Progenitor cell of endocrine pancreas (in vitro differentiated cells): ENCODE measurements around the gene POU6F1. TPM values are rescaled to one million over a fixed set of nuclear protein-coding genes. Genes with fewer than 3 reads are reported as not detected.

Experiments
- DNase-seq: peaks from one replicate; pipeline ENCODE4 v3.0.0; 2021; ENCODE audit warnings: low spot score; ENCODE audit not compliant: unreplicated experiment
- H3K27ac Mint-ChIP-seq: 2 replicates; pipeline ENCODE4 v1.8.0; 2021; ENCODE audit warnings: mild to moderate bottlenecking, moderate library complexity, mixed read lengths
- H3K27me3 Mint-ChIP-seq: 2 replicates; pipeline ENCODE4 v1.8.0; 2021; ENCODE audit warnings: mixed read lengths
- H3K36me3 Mint-ChIP-seq: 2 replicates; pipeline ENCODE4 v1.8.0; 2022; ENCODE audit warnings: mixed read lengths; ENCODE audit not compliant: insufficient read depth
- H3K4me1 Mint-ChIP-seq: 2 replicates; pipeline ENCODE4 v1.8.0; 2021; ENCODE audit warnings: low read depth, mixed read lengths
- H3K4me3 Mint-ChIP-seq: 2 replicates; pipeline ENCODE4 v1.8.0; 2021; ENCODE audit warnings: low read depth, mild to moderate bottlenecking, moderate library complexity, mixed read lengths
- H3K9me3 Mint-ChIP-seq: 2 replicates; pipeline ENCODE4 v1.8.0; 2021; ENCODE audit warnings: low read depth, mixed read lengths
- CTCF ChIP-seq: fragments of 200-600 bp; sonication (generic); IDR thresholded peaks from one replicate; pipeline ENCODE4 v1.5.0; 2021; ENCODE audit warnings: antibody characterized with exemption, mild to moderate bottlenecking; ENCODE audit not compliant: unreplicated experiment
- total RNA-seq: library from RNA; stranded (reverse); gene quantifications from 2 replicates; pipeline ENCODE4 v1.2.1, GENCODE V29; 2021

POU6F1 gene
- total RNA-seq, 1 donor from 2014 or later, result 8.2 TPM

GRCh38 chr12:51218607-51219161 is 822 bp upstream of the POU6F1 start:
- peak; percentile 20 for TF ChIP-seq CTCF
- peak; percentile 15 for DNase-seq
- H3K4me3 Mint-ChIP-seq, result peak overlapping the region; percentile 66
- H3K27me3 Mint-ChIP-seq, result no peaks in the 10 kb centered on the region
- H3K27ac Mint-ChIP-seq, result peak overlapping the region; percentile 96
- no peaks in the 10 kb centered on the region for H3K9me3 Mint-ChIP-seq
- peaks cover 12% of the 10 kb centered on the region for H3K4me1 Mint-ChIP-seq
- no peaks in the 10 kb centered on the region for H3K36me3 Mint-ChIP-seq

- H3K9me3 Mint-ChIP-seq, result no peaks in the 10 kb centered on the region
- peak; percentile 52 for DNase-seq
- no peaks in the 10 kb centered on the region for H3K27me3 Mint-ChIP-seq
- peaks cover 12% of the 10 kb centered on the region for H3K4me1 Mint-ChIP-seq
- H3K27ac Mint-ChIP-seq, result no peak overlapping the region
- TF ChIP-seq CTCF, result peak; percentile 42
- H3K36me3 Mint-ChIP-seq, result no peaks in the 10 kb centered on the region
- H3K4me3 Mint-ChIP-seq, result peak overlapping the region; percentile 76
Observed at GRCh38 chr12:51217133-51217967, 512 bp downstream of the POU6F1 start.

- Mint-ChIP-seq H3K27me3 (no peaks in the 10 kb centered on the region), H3K36me3 (no peaks in the 10 kb centered on the region), H3K4me1 (peaks cover 12% of the 10 kb centered on the region), H3K27ac (peak overlapping the region; percentile 36), H3K4me3 (peak overlapping the region; percentile 76), H3K9me3 (no peaks in the 10 kb centered on the region)
- no peak for DNase-seq
- no peak for TF ChIP-seq CTCF
Observed at GRCh38 chr12:51216642-51217041, 1.2 kb downstream of the POU6F1 start.

- no peak for DNase-seq
- no peaks in the 10 kb centered on the region for H3K36me3 Mint-ChIP-seq
- H3K27me3 Mint-ChIP-seq, result no peaks in the 10 kb centered on the region
- TF ChIP-seq CTCF, result no peak
- H3K27ac Mint-ChIP-seq, result no peak overlapping the region
- H3K4me1 Mint-ChIP-seq, result peaks cover 12% of the 10 kb centered on the region
- no peaks in the 10 kb centered on the region for H3K9me3 Mint-ChIP-seq
- H3K4me3 Mint-ChIP-seq, result no peak overlapping the region
Observed at GRCh38 chr12:51214895-51215294, 3.0 kb downstream of the POU6F1 start.

- no peak for TF ChIP-seq CTCF
- DNase-seq, result no peak
- Mint-ChIP-seq H3K27ac (no peak overlapping the region), H3K36me3 (no peaks in the 10 kb centered on the region), H3K9me3 (no peaks in the 10 kb centered on the region), H3K27me3 (no peaks in the 10 kb centered on the region), H3K4me3 (no peak overlapping the region), H3K4me1 (no peaks in the 10 kb centered on the region)
Observed at GRCh38 chr12:51210690-51211395, 7.0 kb downstream of the POU6F1 start.
